Amniotic epithelial cell (primary cell): Measurements from ENCODE around the gene LEFTY1.
"Not testable (repeated sequence)": the region's sequence is repeated elsewhere in the genome, so short reads cannot be mapped to it uniquely, and the experiment has no call there.

Experiments
- DNase-seq: peaks from one replicate; pipeline ENCODE4 v3.0.0-alpha.2; 2010; ENCODE audit warnings: low read depth

LEFTY1 gene, protein sequence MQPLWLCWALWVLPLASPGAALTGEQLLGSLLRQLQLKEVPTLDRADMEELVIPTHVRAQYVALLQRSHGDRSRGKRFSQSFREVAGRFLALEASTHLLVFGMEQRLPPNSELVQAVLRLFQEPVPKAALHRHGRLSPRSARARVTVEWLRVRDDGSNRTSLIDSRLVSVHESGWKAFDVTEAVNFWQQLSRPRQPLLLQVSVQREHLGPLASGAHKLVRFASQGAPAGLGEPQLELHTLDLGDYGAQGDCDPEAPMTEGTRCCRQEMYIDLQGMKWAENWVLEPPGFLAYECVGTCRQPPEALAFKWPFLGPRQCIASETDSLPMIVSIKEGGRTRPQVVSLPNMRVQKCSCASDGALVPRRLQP

GRCh38 chr1:225888898-225889601 lies at the start of gene LEFTY1:
Gene LEFTY1, minus strand, starts transcription at chr1:225889146. Its CDS starts 80 bp downstream, at chr1:225889066.
- no peak for DNase-seq

DNA sequence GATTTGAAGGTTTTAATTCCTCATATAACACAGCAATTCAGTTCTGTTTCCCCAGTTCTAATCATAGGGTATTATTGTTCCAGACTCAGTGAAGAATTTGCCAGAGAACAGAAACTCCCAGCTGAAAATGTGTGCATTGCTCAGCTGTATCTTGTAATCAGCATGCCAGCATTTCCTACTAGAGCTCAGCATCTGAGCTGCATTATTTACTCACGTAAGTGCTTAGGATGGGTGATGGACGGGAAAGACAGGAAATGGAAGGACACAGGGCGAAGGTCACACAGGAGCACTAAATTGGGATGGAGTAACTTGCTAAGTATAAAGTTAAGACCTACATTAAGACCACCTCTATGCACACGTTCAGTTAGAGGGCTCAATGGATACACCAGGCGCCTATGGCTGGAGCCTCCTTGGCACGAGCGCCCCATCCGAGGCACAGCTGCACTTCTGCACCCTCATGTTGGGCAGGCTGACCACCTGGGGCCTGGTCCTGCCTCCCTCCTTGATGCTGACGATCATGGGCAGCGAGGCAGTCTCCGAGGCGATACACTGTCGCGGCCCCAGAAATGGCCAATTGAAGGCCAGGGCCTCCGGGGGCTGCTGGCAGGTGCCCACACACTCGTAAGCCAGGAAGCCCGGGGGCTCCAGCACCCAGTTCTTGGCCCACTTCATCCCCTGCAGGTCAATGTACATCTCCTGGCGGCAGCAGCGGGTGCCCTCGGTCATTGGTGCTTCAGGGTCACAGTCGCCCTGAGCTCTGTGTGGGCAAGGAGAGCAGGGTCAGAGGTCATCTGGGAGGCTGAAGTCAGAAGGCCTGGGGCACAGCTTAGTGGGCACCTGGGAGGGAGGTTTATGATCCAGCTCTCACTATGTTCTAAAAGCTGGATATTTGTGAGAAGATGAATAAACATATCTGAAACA lies 48.4 kb upstream of the LEFTY1 start:
- no peak for DNase-seq

- DNase-seq = no peak
Observed at GRCh38 chr1:225936523-225936922, 47.6 kb upstream of the LEFTY1 start.

GRCh38 chr1:225936086-225936485 lies 47.1 kb upstream of the LEFTY1 start:
- DNase-seq = not testable (repeated sequence)

- no peak for DNase-seq
Observed at GRCh38 chr1:225934711-225935110, 45.8 kb upstream of the LEFTY1 start.

GRCh38 chr1:225933072-225933471 lies 44.1 kb upstream of the LEFTY1 start:
- DNase-seq = peak; percentile 70

DNA sequence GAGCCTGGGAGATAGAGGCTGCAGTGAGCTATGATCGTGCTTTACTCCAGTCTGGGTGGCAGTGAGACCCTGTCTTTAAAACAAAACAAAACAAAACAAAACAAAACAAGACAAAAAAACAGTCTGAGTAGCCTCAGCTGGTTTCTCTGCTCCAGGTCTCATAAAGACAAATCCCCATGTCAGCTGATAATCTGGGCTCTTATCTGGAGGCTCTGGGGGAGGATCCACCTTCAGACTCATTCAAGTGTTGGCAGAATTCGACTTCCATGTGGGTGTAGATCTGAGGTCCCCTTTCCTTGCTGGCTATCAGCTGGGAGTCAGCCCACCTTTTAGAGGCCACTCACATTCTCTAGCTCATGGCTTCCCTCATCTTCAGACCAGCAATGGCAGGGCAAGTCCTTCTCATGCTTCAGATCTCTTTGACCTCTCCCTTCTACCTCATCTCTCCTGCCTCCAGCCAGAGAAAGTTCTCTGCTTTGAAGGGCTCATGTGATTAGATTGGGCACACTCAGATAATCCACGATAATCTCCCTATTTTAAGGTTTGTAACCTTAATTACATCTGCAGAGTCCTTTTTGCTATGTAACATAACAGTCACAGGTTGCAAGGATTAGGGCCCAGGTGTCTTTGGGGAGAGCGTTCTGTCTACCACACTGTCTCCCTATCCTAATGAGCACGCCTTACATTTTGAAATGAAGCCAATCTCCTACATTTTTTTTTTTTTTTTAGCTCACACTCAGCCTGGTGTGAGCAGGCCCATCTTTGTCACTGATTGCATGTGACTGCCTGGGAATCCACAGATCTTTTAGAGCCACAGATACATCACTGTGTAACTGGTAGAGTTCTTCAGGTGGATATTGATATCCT lies 42.6 kb upstream of the LEFTY1 start:
- peak; percentile 51 for DNase-seq

GRCh38 chr1:225930566-225930965 lies 41.6 kb upstream of the LEFTY1 start:
- DNase-seq = no peak

GRCh38 chr1:225929462-225929861 lies 40.5 kb upstream of the LEFTY1 start:
- DNase-seq = not testable (repeated sequence)

DNA sequence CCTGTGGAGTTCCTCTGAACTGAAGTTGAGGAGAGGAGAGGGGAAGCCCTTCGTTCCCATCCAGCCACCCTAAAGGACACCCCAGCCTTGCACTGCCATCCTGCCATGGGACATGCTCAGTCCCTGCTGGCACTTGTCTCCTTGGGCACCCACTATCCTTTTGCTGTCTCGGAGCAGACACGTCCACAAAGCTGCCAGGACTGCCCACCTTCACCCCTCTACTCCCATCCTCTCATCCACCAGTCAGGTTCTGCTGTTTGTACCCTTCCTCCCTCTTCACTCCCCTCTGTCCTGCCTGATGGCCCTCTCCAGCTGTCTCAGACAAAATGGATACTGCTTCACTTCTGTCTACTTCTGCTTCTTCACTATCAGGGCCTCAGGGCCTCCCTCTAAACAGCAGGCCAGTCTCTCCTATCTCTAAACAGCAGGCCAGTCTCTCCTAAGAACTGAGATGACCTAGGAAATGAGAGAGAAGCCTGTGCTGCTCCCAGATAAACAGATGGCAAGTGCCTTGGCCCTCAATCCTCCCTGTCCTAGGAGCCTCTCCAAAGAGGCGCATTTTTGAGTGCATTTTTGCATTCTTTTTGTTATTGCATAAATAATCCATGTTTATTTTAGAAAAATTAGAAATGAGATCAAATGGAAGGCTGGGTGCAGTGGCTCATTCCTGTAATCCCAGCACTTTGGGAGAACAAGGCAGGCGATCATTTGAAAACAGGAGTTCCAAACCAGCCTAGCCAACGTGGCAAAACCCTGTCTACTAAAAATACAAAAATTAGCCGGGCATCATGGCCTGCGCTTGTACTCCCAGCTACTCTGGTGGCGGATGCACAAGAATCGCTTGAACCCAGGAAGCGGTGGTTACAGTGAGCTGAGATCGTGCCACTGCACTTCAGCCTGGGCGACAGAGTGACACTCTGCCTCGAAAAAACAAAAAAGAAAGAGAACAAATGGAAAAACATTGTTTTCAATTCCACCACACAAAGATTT lies 39.5 kb upstream of the LEFTY1 start:
- no peak for DNase-seq

DNA sequence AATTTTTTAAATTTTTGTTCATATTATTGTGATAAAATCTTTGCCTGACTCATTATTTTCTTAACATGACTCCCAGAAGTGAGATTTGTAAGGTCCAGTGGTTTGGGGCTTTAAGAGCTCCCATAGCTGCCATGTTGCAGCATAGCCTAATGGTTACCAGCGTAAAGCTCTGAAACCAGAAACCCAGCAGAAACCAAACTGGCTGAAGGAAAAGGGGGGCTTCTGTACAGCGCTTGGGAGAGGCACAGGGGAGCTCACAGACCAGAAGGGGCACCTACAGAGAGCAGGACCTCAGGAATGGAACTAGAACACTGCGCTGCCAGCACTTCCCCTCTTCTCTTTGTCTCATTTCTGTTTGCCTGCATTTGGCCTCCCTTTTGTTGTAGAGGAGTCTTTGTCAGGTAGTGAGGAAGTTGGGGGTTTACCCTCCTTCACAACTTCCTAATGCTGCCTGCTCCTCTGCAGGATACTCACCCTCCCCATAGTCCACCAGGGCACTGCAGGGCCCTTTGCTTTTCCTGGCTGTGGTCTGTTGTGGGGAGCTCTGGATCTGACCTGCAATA lies 37.7 kb upstream of the LEFTY1 start:
- DNase-seq = no peak

DNA sequence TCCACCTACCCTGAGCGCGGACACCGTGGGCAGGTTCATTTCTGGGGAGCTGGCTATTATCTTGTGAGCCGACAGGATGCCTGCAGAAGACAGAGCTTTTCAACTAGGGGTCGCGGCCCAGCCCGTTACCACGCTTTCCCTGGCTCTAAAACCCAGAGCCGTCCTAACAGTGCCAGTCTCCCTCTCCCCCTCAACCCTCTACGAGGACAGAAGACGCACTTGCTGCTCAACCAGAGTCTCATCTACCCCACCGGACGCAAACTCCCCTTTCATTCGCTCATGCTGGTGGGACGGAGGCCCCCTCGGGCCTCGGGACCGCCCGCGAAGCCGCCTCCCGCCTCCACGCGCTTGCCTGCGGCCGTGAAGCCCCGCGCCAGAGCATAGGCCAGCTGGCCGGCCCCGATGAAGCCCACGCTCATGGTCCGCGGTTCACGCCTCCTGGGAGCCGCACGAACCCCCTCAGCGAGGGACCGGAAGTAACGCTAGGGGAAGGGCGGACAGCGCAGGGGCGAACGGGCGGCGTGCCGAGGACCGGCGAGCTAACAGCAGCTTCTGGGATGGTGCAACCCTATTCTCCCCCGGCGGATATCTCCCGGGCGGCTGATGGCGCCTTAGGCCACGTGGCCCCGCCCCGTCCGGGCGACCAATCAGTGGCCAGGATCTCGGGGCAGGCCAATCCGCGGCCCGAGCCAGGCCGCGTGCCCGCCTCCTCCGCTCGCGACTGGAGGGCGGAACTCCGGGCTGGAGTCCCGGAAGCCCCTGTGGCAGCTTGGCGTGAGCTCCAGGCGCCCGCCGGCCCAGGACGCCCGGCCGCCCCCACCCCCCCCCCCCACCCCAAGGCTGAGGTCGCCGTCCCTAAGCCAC lies 35.0 kb upstream of the LEFTY1 start, which contains the start of gene PYCR2:
Gene PYCR2 (minus strand): TSS at position 559 of the 864 bp plus-strand sequence. CDS start 140 bp downstream, at position 419.
- peak; percentile 95 for DNase-seq

DNA sequence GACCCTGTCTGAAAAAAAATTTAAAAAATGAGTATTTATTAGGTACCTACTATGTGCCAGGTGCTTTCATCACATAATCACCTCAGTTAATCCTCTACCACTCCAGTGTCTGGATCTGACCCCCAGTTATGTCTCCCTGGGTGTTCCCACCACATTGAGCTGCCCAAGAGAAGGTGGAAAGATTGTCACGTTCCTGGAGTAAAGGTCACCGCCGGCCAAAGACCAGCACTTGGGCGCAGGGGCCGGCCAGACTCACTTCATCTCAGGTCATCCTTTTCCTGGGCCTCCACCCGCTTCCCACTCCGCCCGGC lies 34.4 kb upstream of the LEFTY1 start:
- DNase-seq = no peak

DNA sequence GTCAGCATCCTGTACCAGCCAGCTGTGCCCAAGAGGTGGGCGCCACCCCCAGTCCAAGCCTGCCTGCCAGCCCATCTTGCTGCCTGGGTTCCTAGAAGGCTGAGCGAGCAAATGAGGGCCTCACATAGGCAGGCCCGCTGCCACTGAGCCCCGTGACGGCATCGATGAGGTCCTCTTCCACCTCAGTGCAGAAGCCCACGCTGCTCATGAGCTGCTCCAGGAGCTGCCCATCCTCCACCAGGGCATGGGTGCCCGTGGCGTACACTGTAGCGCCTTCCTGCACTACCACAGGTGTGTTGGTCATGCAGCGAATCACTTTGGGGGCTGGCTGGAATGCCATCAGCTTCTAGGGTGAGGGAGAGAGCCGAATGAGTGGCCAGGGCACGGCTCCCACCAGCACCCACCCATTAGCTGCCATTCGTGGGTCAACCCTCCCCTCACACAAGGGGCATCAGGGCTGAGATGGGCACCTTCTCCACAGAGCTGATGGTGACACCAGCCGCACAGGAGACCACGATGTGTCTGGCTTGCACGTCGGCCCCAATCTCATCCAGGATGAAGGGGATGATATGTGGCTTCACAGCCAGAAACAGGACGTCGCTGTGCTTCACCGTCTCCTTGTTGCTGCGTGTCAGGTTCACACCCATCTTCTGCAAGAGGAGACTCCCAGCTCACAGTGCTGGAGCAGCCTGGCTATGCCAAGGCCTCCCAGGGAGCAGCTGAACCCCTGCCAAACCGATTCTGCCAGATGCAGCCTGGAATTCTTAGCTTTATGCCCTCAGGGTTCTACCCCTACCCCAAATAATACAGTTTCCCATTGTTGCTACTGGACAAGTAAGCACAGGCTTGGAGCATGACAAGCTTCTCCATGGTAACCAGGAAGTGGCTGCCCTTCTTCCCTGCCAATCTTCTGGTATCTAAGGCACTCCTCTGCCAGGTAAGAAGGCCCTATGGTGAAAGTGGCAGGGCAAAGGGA lies 33.1 kb upstream of the LEFTY1 start:
- DNase-seq = no peak

- peak; percentile 90 for DNase-seq
Observed at GRCh38 chr1:225919906-225920305, 31.0 kb upstream of the LEFTY1 start.

DNA sequence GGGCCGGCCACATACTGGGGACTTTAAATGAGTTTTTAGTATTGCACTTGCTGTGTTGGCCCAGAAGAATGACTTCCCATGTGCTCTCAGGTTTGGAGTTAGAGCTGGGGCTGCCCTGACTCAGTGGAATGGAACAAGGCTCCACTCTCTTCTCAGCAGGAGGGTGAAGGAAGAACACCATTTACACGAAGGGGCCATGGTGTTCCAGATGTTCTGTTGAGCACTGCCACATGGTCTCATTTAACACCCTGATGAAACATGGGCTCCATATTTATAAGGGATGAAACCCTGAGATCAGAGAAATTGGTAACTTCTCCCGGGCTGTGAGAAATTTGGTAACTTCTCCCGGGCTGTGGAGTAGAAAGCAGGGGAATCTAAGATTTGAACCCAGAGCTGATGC lies 29.3 kb upstream of the LEFTY1 start:
- DNase-seq = no peak

DNA sequence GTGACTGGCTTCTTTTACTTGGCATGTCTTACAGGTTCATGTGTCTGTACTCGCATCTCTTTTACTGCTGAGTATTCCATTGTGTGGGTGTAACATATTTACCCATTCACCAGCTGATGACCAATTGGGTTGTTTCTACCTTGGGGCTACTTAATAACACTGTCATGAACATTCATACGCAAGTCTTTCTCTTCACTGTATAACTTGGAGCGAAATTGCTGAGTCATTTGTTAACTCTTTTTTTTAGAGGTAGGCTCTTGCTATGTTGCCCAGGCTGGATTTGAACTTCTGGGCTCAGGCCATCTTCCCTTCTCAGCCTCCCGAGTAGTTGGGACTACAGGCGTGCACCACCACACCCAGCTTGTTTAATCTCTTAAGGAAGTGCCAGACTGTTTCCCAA lies 28.6 kb upstream of the LEFTY1 start:
- DNase-seq = peak; percentile 17

GRCh38 chr1:225917101-225917500 lies 28.2 kb upstream of the LEFTY1 start:
- no peak for DNase-seq
